CD4-positive, alpha-beta T cell treated with Interleukin-10 for 1 hour (primary cell): ENCODE results near the gene ABHD12.
"Not testable (repeated sequence)": the region's sequence is repeated elsewhere in the genome, so short reads cannot be mapped to it uniquely, and the experiment has no call there.

ENCODE experiments used
- DNase-seq: peaks from one replicate; pipeline ENCODE4 v3.0.0-alpha.2; 2020

Gene ABHD12

GRCh38 chr20:25275813-25276532, 114.7 kb downstream of the ABHD12 start:
- DNase-seq: no peak

- no peak for DNase-seq
Observed at GRCh38 chr20:25274891-25275812, 115.5 kb downstream of the ABHD12 start.

GRCh38 chr20:25274481-25274880, 116.2 kb downstream of the ABHD12 start:
- DNase-seq: no peak

GRCh38 chr20:25273541-25274358, 116.9 kb downstream of the ABHD12 start:
- DNase-seq: no peak

GRCh38 chr20:25273046-25273445, 117.6 kb downstream of the ABHD12 start:
- no peak for DNase-seq

GRCh38 chr20:25272223-25273000, 118.2 kb downstream of the ABHD12 start:
- DNase-seq: no peak

GRCh38 chr20:25271486-25272222, 119.0 kb downstream of the ABHD12 start:
- no peak for DNase-seq

- DNase-seq: no peak
Observed at GRCh38 chr20:25270829-25271251, 119.8 kb downstream of the ABHD12 start.

- DNase-seq: no peak
Observed at GRCh38 chr20:25269833-25270170, 120.8 kb downstream of the ABHD12 start.

GRCh38 chr20:25269057-25269832, 121.4 kb downstream of the ABHD12 start:
- no peak for DNase-seq

GRCh38 chr20:25260770-25261437, 129.7 kb downstream of the ABHD12 start:
- DNase-seq: not testable (repeated sequence)

- DNase-seq: no peak
Observed at GRCh38 chr20:25259788-25260254, 130.8 kb downstream of the ABHD12 start.

- no peak for DNase-seq
Observed at GRCh38 chr20:25259358-25259757, 131.3 kb downstream of the ABHD12 start.

GRCh38 chr20:25258828-25259227, 131.8 kb downstream of the ABHD12 start:
- DNase-seq: no peak

GRCh38 chr20:25258476-25258805, 132.2 kb downstream of the ABHD12 start:
- DNase-seq: no peak

GRCh38 chr20:25257756-25258475, 132.7 kb downstream of the ABHD12 start:
- no peak for DNase-seq

- no peak for DNase-seq
Observed at GRCh38 chr20:25257130-25257529, 133.5 kb downstream of the ABHD12 start.

GRCh38 chr20:25256226-25256859, 134.3 kb downstream of the ABHD12 start:
- no peak for DNase-seq
